ENCODE measurements around the gene GLRX.
"Not testable (repeated sequence)": the region's sequence is repeated elsewhere in the genome, so short reads cannot be mapped to it uniquely, and the experiment has no call there.

The GLRX gene, protein sequence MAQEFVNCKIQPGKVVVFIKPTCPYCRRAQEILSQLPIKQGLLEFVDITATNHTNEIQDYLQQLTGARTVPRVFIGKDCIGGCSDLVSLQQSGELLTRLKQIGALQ

GRCh38 chr5:95822542-95823181, at the start of gene GLRX:
TSS of gene GLRX (minus strand) at chr5:95822726. CDS start at chr5:95822662, 64 bp downstream.
- Histone ChIP-seq H3K36me3 (ENCODE audit: control insufficient read depth, insufficient read depth, low read length) (no peaks in the 10 kb centered on the region), H3K4me1 (ENCODE audit: control insufficient read depth, insufficient read depth, low read length) (peaks cover 10% of the 10 kb centered on the region), H3K27me3 (ENCODE audit: control insufficient read depth, insufficient read depth, low read length) (peaks cover 7% of the 10 kb centered on the region), H3K4me3 (ENCODE audit: low read depth, low read length) (peak within 1 kb of the TSS; percentile 95), H3K9me3 (ENCODE audit: control insufficient read depth, insufficient read depth, low read length) (no peaks in the 10 kb centered on the region), H3K9ac (ENCODE audit: low read depth, low read length) (peak within 1 kb of the TSS; percentile 73)

- H3K4me3 ChIP-seq (ENCODE audit: low read depth, low read length): no peak overlapping the region
- H3K4me1 ChIP-seq (ENCODE audit: control insufficient read depth, insufficient read depth, low read length): no peaks in the 10 kb centered on the region
- no peak overlapping the region for H3K9ac ChIP-seq (ENCODE audit: low read depth, low read length)
- H3K36me3 ChIP-seq (ENCODE audit: control insufficient read depth, insufficient read depth, low read length): no peaks in the 10 kb centered on the region
- H3K27me3 ChIP-seq (ENCODE audit: control insufficient read depth, insufficient read depth, low read length): no peaks in the 10 kb centered on the region
- no peaks in the 10 kb centered on the region for H3K9me3 ChIP-seq (ENCODE audit: control insufficient read depth, insufficient read depth, low read length)
Measured at GRCh38 chr5:95871146-95871806, 48.8 kb upstream of the GLRX start.

GRCh38 chr5:95870105-95870672, 47.7 kb upstream of the GLRX start:
- Histone ChIP-seq H3K9ac (ENCODE audit: low read depth, low read length) (no peak overlapping the region), H3K4me3 (ENCODE audit: low read depth, low read length) (no peak overlapping the region), H3K4me1 (ENCODE audit: control insufficient read depth, insufficient read depth, low read length) (no peaks in the 10 kb centered on the region)

GRCh38 chr5:95869173-95869855, 46.8 kb upstream of the GLRX start:
- not testable (repeated sequence) for H3K27me3 ChIP-seq (ENCODE audit: control insufficient read depth, insufficient read depth, low read length); H3K4me3 ChIP-seq (ENCODE audit: low read depth, low read length); H3K9ac ChIP-seq (ENCODE audit: low read depth, low read length); H3K36me3 ChIP-seq (ENCODE audit: control insufficient read depth, insufficient read depth, low read length); H3K9me3 ChIP-seq (ENCODE audit: control insufficient read depth, insufficient read depth, low read length); H3K4me1 ChIP-seq (ENCODE audit: control insufficient read depth, insufficient read depth, low read length)

More at GRCh38 chr5:95870105-95870672, 47.7 kb upstream of the GLRX start:
- no peaks in the 10 kb centered on the region for H3K27me3 ChIP-seq (ENCODE audit: control insufficient read depth, insufficient read depth, low read length)
- H3K9me3 ChIP-seq (ENCODE audit: control insufficient read depth, insufficient read depth, low read length): no peaks in the 10 kb centered on the region
- no peaks in the 10 kb centered on the region for H3K36me3 ChIP-seq (ENCODE audit: control insufficient read depth, insufficient read depth, low read length)

- H3K9ac ChIP-seq (ENCODE audit: low read depth, low read length): no peak overlapping the region
Measured at GRCh38 chr5:95868136-95868535, 45.6 kb upstream of the GLRX start.

GRCh38 chr5:95866435-95867040, 44.0 kb upstream of the GLRX start:
- Histone ChIP-seq H3K4me1 (ENCODE audit: control insufficient read depth, insufficient read depth, low read length) (no peaks in the 10 kb centered on the region), H3K27me3 (ENCODE audit: control insufficient read depth, insufficient read depth, low read length) (no peaks in the 10 kb centered on the region), H3K9ac (ENCODE audit: low read depth, low read length) (no peak overlapping the region)

More at GRCh38 chr5:95868136-95868535, 45.6 kb upstream of the GLRX start:
- no peaks in the 10 kb centered on the region for H3K27me3 ChIP-seq (ENCODE audit: control insufficient read depth, insufficient read depth, low read length)
- no peaks in the 10 kb centered on the region for H3K4me1 ChIP-seq (ENCODE audit: control insufficient read depth, insufficient read depth, low read length)
- H3K36me3 ChIP-seq (ENCODE audit: control insufficient read depth, insufficient read depth, low read length): no peaks in the 10 kb centered on the region
- no peaks in the 10 kb centered on the region for H3K9me3 ChIP-seq (ENCODE audit: control insufficient read depth, insufficient read depth, low read length)
- H3K4me3 ChIP-seq (ENCODE audit: low read depth, low read length): no peak overlapping the region

GRCh38 chr5:95864944-95865504, 42.5 kb upstream of the GLRX start:
- Histone ChIP-seq H3K36me3 (ENCODE audit: control insufficient read depth, insufficient read depth, low read length) (no peaks in the 10 kb centered on the region), H3K27me3 (ENCODE audit: control insufficient read depth, insufficient read depth, low read length) (no peaks in the 10 kb centered on the region), H3K4me3 (ENCODE audit: low read depth, low read length) (no peak overlapping the region), H3K9ac (ENCODE audit: low read depth, low read length) (no peak overlapping the region), H3K4me1 (ENCODE audit: control insufficient read depth, insufficient read depth, low read length) (no peaks in the 10 kb centered on the region), H3K9me3 (ENCODE audit: control insufficient read depth, insufficient read depth, low read length) (no peaks in the 10 kb centered on the region)

More at GRCh38 chr5:95866435-95867040, 44.0 kb upstream of the GLRX start:
- Histone ChIP-seq H3K36me3 (ENCODE audit: control insufficient read depth, insufficient read depth, low read length) (no peaks in the 10 kb centered on the region), H3K4me3 (ENCODE audit: low read depth, low read length) (no peak overlapping the region), H3K9me3 (ENCODE audit: control insufficient read depth, insufficient read depth, low read length) (no peaks in the 10 kb centered on the region)

DNA sequence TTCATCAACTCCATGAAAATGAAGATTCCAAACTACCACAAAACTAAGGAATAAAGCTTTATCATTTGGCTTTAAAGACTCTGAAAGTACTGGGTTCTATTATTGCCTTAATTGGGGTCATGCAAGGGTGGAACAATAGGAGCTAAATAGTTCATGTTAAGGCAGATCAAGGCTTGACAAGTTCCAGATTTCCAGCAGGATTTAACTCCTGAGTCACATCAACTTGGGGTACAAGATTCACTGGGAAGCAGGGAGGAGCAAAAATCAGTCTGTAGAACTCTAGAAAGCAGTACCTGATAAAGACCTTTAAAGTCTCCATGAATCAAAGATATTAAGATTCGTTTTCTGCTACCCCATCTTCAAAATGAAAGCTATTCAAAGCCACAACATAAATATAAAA, 41.9 kb upstream of the GLRX start:
- Histone ChIP-seq H3K9me3 (ENCODE audit: control insufficient read depth, insufficient read depth, low read length) (no peaks in the 10 kb centered on the region), H3K27me3 (ENCODE audit: control insufficient read depth, insufficient read depth, low read length) (no peaks in the 10 kb centered on the region), H3K4me3 (ENCODE audit: low read depth, low read length) (no peak overlapping the region), H3K4me1 (ENCODE audit: control insufficient read depth, insufficient read depth, low read length) (peaks cover under 1% of the 10 kb centered on the region), H3K9ac (ENCODE audit: low read depth, low read length) (no peak overlapping the region), H3K36me3 (ENCODE audit: control insufficient read depth, insufficient read depth, low read length) (no peaks in the 10 kb centered on the region)

DNA sequence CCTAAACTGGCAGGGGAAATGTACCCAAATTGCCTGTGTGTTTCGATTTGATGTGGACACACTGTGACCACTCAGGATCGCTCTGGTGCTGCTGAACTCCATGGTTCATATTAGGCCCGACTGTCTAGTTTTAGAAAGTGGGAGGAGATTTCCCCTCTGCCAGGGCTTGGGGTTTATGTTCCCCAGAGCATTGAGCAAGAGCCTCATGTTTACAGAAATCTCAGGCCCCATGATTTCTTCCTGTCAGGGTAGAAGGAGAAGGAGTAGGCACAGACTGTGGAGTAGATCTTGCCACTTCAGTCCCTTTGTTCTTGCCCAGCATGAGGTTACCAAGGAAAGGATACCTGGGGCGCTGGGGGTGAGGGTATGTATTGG, 40.8 kb upstream of the GLRX start:
- Histone ChIP-seq H3K4me3 (ENCODE audit: low read depth, low read length) (no peak overlapping the region), H3K9me3 (ENCODE audit: control insufficient read depth, insufficient read depth, low read length) (no peaks in the 10 kb centered on the region), H3K9ac (ENCODE audit: low read depth, low read length) (no peak overlapping the region), H3K36me3 (ENCODE audit: control insufficient read depth, insufficient read depth, low read length) (no peaks in the 10 kb centered on the region), H3K4me1 (ENCODE audit: control insufficient read depth, insufficient read depth, low read length) (peaks cover 7% of the 10 kb centered on the region), H3K27me3 (ENCODE audit: control insufficient read depth, insufficient read depth, low read length) (peaks cover 3% of the 10 kb centered on the region)

- peaks cover 7% of the 10 kb centered on the region for H3K4me1 ChIP-seq (ENCODE audit: control insufficient read depth, insufficient read depth, low read length)
- peaks cover 3% of the 10 kb centered on the region for H3K27me3 ChIP-seq (ENCODE audit: control insufficient read depth, insufficient read depth, low read length)
- H3K36me3 ChIP-seq (ENCODE audit: control insufficient read depth, insufficient read depth, low read length): no peaks in the 10 kb centered on the region
- no peaks in the 10 kb centered on the region for H3K9me3 ChIP-seq (ENCODE audit: control insufficient read depth, insufficient read depth, low read length)
- no peak overlapping the region for H3K9ac ChIP-seq (ENCODE audit: low read depth, low read length)
- H3K4me3 ChIP-seq (ENCODE audit: low read depth, low read length): no peak overlapping the region
Measured at GRCh38 chr5:95862671-95863382, 40.3 kb upstream of the GLRX start.
